ENCODE data around the gene HSD11B1L. TPM values are rescaled to one million over a fixed set of nuclear protein-coding genes. Genes with fewer than 3 reads are reported as not detected.

The HSD11B1L gene
- total RNA-seq, 1 experiment from 2014 or later, result 6.0 TPM

DNA sequence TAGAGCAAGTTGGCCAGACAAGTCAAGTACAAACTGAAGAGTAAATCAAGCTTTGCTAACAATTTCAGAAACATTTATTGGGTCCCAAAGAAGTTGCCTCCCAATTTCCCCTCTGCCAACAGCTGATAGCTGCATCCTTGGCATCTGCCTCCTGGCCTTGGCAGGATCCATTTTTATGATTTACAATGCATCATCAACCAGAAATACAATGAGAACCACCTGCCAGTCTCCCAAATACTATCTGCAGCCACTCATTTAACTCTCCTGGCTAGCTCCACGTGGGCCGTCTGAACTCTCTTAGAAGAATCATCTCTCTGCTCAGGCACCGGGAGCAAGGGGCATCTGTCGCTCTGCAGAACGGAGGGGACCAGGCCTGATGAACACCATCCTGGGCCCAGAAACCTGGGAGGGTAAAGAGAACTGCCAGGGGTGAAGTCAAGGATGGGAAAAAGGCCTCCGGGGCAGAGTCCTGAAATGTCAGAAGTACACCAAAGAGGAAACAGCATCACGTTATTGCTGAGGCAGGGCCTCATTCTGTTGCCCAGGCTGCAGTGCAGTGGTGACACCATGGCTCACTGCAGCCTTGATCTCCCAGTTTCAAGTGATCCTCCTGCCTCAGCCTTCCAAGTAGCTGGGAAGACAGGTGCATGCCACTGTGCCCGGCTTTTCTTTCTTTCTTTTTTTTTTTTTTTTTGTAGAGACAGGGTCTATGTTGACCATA, 36.5 kb downstream of the HSD11B1L start:
- peak overlapping the region; percentile 88 for H3K4me2 ChIP-seq (ENCODE audit: low read length)
- H3K36me3 ChIP-seq (ENCODE audit: control insufficient read depth in 1 of 2, insufficient read depth in 2 of 2, low read length in 2 of 2), result peaks cover 15 to 26% of the 10 kb centered on the region in 2 experiments; a peak in 3 of 4 replicates
- H3K79me2 ChIP-seq (ENCODE audit: insufficient read depth, low read length), result peaks cover 72% of the 10 kb centered on the region
- intact Hi-C loops (cut with micrococcal nuclease), result no loop called here
- H3K9me3 ChIP-seq (ENCODE audit: control insufficient read depth in 1 of 2, insufficient read depth in 1 of 2, low read depth in 1 of 2, low read length in 2 of 2), result no peaks in the 10 kb centered on the region
- no peak for ATAC-seq
- no peak overlapping the region for H2AFZ ChIP-seq (ENCODE audit: low read depth, low read length, poor library complexity, severe bottlenecking)
- ChIA-PET RAD21 (ENCODE audit: low non-redundant PET in 1 of 2, low total read pairs in 2 of 2, uncharacterized antibody in 2 of 2, unreplicated experiment in 2 of 2) (interaction anchor here in 1 of 2 experiments (0.6 kb wide), 1 partner anchor 30 kb away, joined by 4 read pairs; no protein-coding TSS in a partner anchor), POLR2A (interaction anchor here (1.0 to 1.6 kb wide), 3 partner anchors 26 to 111 kb away, joined by 3 to 5 read pairs (median 4); partner anchors contain the start of gene RPL36), CTCF (interaction anchor here (1.5 to 2.1 kb wide), 2 partner anchors 28 to 30 kb away, joined by 4 to 7 read pairs; partner anchors contain the start of gene RPL36)
- no peak for DNase-seq (ENCODE audit: low read depth, low spot score)
- H4K20me1 ChIP-seq (ENCODE audit: insufficient read depth), result peaks cover 5% of the 10 kb centered on the region; the same call in 1 of the 2 replicates
- TF ChIP-seq, protein P1, sequence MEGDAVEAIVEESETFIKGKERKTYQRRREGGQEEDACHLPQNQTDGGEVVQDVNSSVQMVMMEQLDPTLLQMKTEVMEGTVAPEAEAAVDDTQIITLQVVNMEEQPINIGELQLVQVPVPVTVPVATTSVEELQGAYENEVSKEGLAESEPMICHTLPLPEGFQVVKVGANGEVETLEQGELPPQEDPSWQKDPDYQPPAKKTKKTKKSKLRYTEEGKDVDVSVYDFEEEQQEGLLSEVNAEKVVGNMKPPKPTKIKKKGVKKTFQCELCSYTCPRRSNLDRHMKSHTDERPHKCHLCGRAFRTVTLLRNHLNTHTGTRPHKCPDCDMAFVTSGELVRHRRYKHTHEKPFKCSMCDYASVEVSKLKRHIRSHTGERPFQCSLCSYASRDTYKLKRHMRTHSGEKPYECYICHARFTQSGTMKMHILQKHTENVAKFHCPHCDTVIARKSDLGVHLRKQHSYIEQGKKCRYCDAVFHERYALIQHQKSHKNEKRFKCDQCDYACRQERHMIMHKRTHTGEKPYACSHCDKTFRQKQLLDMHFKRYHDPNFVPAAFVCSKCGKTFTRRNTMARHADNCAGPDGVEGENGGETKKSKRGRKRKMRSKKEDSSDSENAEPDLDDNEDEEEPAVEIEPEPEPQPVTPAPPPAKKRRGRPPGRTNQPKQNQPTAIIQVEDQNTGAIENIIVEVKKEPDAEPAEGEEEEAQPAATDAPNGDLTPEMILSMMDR (IDR thresholded peaks at IDR 0.05 in 2 of 3, conservative IDR thresholded peaks at IDR 0.05 in 1 of 3; ENCODE audit: borderline replicate concordance in 1 of 3, insufficient read depth in 1 of 3, low read depth in 2 of 3, low read length in 2 of 3), result no peak
- TF ChIP-seq, protein P2, sequence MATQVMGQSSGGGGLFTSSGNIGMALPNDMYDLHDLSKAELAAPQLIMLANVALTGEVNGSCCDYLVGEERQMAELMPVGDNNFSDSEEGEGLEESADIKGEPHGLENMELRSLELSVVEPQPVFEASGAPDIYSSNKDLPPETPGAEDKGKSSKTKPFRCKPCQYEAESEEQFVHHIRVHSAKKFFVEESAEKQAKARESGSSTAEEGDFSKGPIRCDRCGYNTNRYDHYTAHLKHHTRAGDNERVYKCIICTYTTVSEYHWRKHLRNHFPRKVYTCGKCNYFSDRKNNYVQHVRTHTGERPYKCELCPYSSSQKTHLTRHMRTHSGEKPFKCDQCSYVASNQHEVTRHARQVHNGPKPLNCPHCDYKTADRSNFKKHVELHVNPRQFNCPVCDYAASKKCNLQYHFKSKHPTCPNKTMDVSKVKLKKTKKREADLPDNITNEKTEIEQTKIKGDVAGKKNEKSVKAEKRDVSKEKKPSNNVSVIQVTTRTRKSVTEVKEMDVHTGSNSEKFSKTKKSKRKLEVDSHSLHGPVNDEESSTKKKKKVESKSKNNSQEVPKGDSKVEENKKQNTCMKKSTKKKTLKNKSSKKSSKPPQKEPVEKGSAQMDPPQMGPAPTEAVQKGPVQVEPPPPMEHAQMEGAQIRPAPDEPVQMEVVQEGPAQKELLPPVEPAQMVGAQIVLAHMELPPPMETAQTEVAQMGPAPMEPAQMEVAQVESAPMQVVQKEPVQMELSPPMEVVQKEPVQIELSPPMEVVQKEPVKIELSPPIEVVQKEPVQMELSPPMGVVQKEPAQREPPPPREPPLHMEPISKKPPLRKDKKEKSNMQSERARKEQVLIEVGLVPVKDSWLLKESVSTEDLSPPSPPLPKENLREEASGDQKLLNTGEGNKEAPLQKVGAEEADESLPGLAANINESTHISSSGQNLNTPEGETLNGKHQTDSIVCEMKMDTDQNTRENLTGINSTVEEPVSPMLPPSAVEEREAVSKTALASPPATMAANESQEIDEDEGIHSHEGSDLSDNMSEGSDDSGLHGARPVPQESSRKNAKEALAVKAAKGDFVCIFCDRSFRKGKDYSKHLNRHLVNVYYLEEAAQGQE (IDR thresholded peaks at IDR 0.05; ENCODE audit: low read depth), result no peak
- TF ChIP-seq FOSL1 (IDR thresholded peaks at IDR 0.05; ENCODE audit: low read depth) (no peak), YY1 (IDR thresholded peaks at IDR 0.05; ENCODE audit: extremely low read depth, insufficient replicate concordance, low read depth, low read length) (no peak)
- no peaks in the 10 kb centered on the region for H3K9me2 ChIP-seq (ENCODE audit: insufficient read depth)
- H3K9ac ChIP-seq (ENCODE audit: low read length), result peak overlapping the region; percentile 99; the same call in 1 of the 2 replicates
- H3K27me3 ChIP-seq (ENCODE audit: insufficient read depth, low read length), result no peaks in the 10 kb centered on the region
- H3K4me3 ChIP-seq (replicated peaks in 1 of 2; ENCODE audit: low read depth in 1 of 2, low read length in 2 of 2), result peak overlapping the region; percentile 99 to 100; a peak in 3 of 4 replicates
- peaks cover 10 to 28% of the 10 kb centered on the region in 2 experiments for H3K4me1 ChIP-seq (ENCODE audit: control insufficient read depth in 1 of 2, insufficient read depth in 2 of 2, low read length in 2 of 2)
- no TSS peak for BruUV-seq (replicated peaks)
- H3K27ac ChIP-seq (ENCODE audit: low read depth, low read length), result peak overlapping the region; percentile 85
